GM21423 (cell line): ENCODE results near the gene SHMT2.
A peak's percentile ranks its signal among the peaks of the same experiment; 100 is the strongest.

Source experiments
- ATAC-seq: cut with Tn5 transposase; IDR thresholded peaks from one replicate; pipeline ENCODE4 v1.9.1; 2021; ENCODE audit warnings: mild to moderate bottlenecking, moderate library complexity; ENCODE audit not compliant: unreplicated experiment

The SHMT2 gene

DNA sequence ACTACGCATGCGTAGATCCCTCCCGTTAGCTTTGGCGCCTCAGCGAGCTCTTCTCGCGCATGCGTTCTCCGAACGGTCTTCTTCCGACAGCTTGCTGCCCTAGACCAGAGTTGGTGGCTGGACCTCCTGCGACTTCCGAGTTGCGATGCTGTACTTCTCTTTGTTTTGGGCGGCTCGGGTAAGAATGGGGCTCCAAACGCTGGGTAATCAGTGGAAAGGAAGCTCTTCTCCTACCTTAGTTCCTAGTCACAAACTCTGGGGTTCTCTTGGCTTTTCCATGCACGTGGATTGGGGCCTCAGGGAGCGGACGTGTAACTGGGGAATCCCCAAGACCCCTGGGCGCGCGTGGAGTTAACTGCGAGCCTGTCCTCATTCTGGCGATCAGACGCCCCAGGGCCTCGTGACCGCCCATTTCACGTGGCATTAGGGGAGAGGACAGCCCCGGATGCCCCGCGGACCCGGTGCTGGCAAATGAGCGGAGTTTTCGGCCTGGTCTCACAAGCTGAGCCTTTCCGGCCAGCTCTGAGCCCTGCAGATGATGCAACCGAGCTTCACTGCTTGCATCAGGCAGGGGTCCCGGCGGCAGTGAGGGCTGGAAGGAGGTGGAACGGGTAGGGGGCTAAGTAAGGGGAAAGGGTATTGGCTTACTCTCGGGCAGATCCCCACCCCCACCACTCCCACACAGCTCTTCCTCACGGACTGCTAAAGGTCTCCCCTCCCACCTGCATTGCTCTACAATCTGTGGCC lies at the start of gene SHMT2:
TSS of gene SHMT2 (plus strand) at position 78 of the 747 bp plus-strand sequence. CDS start at position 146, 68 bp downstream.
- peak; percentile 68 for ATAC-seq

- no peak for ATAC-seq
Observed at GRCh38 chr12:57180321-57180989, 49.1 kb upstream of the SHMT2 start.

GRCh38 chr12:57181072-57181471 lies 48.4 kb upstream of the SHMT2 start:
- ATAC-seq, result no peak

DNA sequence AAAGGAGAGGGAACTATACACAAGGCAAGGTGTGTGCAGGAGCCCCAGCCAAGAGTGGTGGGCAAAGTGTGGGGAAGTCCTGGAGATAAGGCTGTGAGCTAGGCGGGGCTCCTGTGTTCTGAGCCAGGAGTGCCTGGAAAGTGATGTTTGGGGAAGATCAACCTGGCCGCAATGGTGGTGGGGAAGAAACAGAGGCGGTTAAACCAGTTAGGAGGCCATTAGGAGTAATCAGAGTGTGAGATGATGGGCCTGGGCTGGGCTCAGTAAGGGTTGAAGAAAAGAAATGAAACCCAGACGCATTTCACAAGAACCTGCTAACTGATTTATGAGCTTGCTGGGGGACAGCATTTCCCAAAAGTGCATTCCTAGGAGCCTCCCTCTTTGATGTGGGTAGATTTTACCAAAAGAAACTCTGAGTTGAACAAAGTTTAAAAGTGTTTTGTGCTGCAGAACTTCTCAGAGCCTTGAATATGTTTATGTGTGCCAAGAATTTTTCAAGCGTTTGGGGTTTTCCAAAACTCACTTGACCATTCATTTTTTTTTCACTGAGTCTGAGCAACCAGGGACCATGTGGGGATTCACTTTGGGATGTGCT lies 47.9 kb upstream of the SHMT2 start:
- no peak for ATAC-seq

- peak; percentile 83 for ATAC-seq
Observed at GRCh38 chr12:57182918-57183575, 46.5 kb upstream of the SHMT2 start.

DNA sequence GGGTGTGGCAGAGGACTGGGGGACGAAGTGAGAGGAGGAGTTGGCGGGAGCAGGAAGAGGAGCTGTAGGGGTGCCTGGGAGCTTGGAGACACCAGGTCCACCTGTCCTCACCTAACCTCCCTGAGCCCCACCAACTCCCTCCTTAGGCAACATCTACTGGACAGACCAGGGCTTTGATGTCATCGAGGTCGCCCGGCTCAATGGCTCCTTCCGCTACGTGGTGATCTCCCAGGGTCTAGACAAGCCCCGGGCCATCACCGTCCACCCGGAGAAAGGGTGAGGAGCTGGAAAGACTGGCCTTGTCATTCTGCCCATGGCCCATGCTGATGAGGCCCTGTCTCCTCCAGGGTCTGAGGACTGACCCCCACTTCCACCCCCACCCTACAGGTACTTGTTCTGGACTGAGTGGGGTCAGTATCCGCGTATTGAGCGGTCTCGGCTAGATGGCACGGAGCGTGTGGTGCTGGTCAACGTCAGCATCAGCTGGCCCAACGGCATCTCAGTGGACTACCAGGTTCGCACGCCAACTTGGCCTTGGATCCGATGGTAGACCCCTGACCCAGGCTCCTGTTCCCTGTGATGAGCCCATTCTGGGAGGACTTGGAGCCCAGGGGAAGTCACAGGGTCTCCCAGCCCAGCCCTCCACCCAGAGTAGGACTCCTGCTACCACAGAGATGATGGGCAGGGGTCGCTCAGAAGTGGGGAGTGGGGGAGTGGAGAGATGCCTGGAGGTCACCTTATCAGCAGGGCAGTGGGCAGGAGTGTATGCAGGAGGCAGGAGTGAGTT lies 45.4 kb upstream of the SHMT2 start:
- no peak for ATAC-seq

GRCh38 chr12:57185403-57185802 lies 44.1 kb upstream of the SHMT2 start:
- ATAC-seq, result no peak

- no peak for ATAC-seq
Observed at GRCh38 chr12:57185906-57186508, 43.5 kb upstream of the SHMT2 start.

DNA sequence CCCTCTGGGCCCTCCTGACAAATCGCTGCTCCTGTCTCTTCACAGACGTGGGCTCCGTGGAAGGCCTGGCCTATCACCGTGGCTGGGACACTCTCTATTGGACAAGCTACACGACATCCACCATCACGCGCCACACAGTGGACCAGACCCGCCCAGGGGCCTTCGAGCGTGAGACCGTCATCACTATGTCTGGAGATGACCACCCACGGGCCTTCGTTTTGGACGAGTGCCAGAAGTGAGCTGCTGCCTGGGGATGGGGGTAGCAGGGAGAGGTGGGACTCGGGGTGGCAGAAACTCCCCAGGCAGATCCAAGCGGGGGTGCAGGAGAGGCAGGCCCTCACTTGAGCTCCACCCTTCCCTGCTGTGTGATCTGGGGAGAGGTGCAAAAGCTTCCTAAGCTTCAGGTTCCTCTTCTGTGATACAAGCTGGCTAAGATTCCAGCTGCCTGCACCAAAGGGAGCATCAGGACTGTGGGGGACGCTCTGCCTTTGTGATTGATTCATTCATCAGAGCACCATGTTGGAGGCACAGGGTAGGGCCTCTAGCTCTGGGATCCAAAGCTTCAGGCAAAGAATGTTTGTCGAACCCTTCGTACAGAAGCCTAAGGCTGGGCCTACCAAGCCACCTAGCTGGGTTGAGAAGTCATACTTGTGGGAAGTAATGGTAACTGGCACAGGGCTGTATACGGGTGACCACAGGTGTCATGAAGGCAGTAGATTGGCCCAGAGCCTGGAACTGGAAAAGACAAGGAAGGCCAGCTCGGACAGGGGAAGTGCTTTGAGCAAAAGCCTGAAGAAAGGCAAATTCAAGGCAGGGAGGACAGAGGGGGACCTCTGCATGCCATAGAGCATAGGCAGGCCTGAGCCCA lies 42.1 kb upstream of the SHMT2 start:
- ATAC-seq, result no peak

- ATAC-seq, result no peak
Observed at GRCh38 chr12:57188090-57188425, 41.5 kb upstream of the SHMT2 start.

DNA sequence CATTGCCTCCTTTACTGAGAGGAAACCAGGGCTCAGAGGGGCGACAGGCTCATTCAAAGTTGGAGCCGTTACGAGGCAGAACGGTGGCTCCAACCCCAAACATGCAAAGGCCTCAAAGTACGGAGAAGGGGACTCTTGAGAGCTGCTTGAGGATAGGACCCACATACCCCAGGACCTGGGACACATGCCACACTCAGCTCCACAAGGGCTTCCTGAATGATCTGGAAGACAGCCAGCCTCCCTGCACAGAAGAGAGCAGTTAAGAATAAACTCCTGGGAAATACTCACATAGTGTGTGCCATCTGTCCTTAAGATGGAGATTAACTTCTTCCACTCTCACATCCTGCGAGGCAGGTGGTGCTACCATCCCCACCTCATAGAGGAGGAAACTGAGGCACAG lies 39.5 kb upstream of the SHMT2 start:
- no peak for ATAC-seq

DNA sequence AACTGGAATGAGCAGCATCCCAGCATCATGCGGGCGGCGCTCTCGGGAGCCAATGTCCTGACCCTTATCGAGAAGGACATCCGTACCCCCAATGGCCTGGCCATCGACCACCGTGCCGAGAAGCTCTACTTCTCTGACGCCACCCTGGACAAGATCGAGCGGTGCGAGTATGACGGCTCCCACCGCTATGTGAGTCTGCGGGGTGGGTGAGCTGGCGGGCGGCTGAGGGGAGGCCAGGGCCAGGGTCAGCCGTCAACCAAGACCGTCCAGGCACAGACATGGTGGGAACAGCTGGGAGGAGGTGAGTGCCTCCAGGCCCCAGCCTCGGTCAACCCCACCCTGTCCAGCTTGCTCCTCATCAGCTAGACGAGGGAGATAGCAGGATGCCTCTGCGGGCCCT lies 38.7 kb upstream of the SHMT2 start:
- ATAC-seq, result no peak

- no peak for ATAC-seq
Observed at GRCh38 chr12:57191410-57191809, 38.1 kb upstream of the SHMT2 start.

- no peak for ATAC-seq
Observed at GRCh38 chr12:57192920-57193319, 36.6 kb upstream of the SHMT2 start.

DNA sequence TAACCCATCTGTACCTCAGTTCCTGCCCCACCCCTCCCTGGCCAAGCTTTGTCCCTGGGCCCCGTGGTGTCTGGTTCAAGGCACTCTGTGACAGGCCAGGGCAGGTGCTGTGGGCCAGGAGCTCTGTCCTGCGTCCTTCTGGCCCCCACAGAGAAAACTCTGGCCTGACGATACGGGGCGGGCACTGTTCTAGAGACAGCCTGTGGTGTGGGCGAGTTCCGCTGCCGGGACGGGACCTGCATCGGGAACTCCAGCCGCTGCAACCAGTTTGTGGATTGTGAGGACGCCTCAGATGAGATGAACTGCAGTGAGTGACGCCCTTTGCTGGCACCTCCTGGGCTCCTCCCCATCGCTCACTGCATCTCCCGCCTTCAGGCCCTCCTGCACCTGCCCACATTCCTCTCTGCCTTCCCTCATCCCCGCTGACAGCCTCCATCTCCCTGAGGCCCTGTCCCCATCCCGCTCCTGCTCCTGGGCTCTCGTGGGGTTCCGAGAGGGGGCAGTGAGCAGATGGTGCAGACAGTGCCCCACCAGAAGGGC lies 35.7 kb upstream of the SHMT2 start:
- ATAC-seq, result no peak

DNA sequence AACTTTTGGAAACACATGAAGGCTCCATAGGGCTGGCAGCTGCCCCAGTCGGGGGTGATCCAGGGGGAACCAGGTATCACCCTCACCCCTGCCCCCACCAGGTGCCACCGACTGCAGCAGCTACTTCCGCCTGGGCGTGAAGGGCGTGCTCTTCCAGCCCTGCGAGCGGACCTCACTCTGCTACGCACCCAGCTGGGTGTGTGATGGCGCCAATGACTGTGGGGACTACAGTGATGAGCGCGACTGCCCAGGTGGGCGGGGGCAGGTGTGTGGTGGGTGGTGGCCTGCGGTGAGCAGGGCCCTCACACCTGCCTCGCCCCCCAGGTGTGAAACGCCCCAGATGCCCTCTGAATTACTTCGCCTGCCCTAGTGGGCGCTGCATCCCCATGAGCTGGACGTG lies 35.3 kb upstream of the SHMT2 start:
- ATAC-seq, result no peak

GRCh38 chr12:57195186-57195585 lies 34.3 kb upstream of the SHMT2 start:
- ATAC-seq, result no peak

GRCh38 chr12:57195611-57196371 lies 33.7 kb upstream of the SHMT2 start:
- no peak for ATAC-seq

DNA sequence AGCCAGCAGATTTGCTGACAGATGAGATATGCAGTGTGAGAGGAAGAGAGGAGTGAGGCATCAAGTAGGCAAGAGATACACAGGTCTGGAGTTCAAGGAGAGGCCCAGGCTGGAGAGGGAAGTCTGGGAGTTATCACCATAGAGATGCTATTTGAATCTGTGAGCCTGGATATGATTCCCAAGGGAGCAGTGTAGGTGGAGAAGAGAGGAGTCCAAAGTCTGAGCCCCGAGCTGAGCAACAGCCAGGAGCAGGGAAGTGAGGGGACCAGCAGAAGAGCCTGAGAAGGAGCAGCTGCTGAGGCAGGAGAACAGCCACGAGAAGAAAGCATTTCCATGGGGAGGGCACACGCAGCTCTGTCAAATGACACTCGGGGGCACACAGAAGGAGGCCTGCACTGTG lies 33.1 kb upstream of the SHMT2 start:
- no peak for ATAC-seq
